GM21717 (cell line): Measurements from ENCODE around the gene MTHFSD.

Experiments used
- ATAC-seq: cut with Tn5 transposase; IDR thresholded peaks from one replicate; pipeline ENCODE4 v1.9.1; 2021; ENCODE audit warnings: mild to moderate bottlenecking, moderate library complexity; ENCODE audit not compliant: unreplicated experiment

MTHFSD gene

GRCh38 chr16:86584726-86585721 is 30.0 kb upstream of the MTHFSD start:
- ATAC-seq = no peak

GRCh38 chr16:86584071-86584685 is 29.1 kb upstream of the MTHFSD start:
- ATAC-seq = no peak

- no peak for ATAC-seq
Measured at GRCh38 chr16:86581458-86581857, 26.4 kb upstream of the MTHFSD start.

GRCh38 chr16:86580791-86581170 is 25.7 kb upstream of the MTHFSD start:
- ATAC-seq = no peak

GRCh38 chr16:86580063-86580790 is 25.2 kb upstream of the MTHFSD start:
- ATAC-seq = no peak

GRCh38 chr16:86579268-86580062 is 24.4 kb upstream of the MTHFSD start:
- ATAC-seq = no peak

- ATAC-seq = no peak
Measured at GRCh38 chr16:86578611-86579267, 23.7 kb upstream of the MTHFSD start.

GRCh38 chr16:86578061-86578599 is 23.1 kb upstream of the MTHFSD start, which contains the start of gene FOXL1:
FOXL1 (plus strand) TSS chr16:86578549; CDS start chr16:86578724, 175 bp downstream.
- no peak for ATAC-seq

GRCh38 chr16:86577314-86577971 is 22.4 kb upstream of the MTHFSD start:
- no peak for ATAC-seq

GRCh38 chr16:86576591-86577313 is 21.7 kb upstream of the MTHFSD start:
- no peak for ATAC-seq

- no peak for ATAC-seq
Measured at GRCh38 chr16:86575754-86576557, 20.9 kb upstream of the MTHFSD start.

- ATAC-seq = no peak
Measured at GRCh38 chr16:86575095-86575685, 20.2 kb upstream of the MTHFSD start.

- no peak for ATAC-seq
Measured at GRCh38 chr16:86574646-86575045, 19.6 kb upstream of the MTHFSD start.

GRCh38 chr16:86573646-86574508 is 18.8 kb upstream of the MTHFSD start:
- no peak for ATAC-seq

GRCh38 chr16:86573215-86573614 is 18.2 kb upstream of the MTHFSD start:
- ATAC-seq = no peak

- ATAC-seq = no peak
Measured at GRCh38 chr16:86572606-86573005, 17.6 kb upstream of the MTHFSD start.
